ENCODE results near the gene DSCAML1. TPM values are rescaled to one million over a fixed set of nuclear protein-coding genes. Genes with fewer than 3 reads are reported as not detected.

DSCAML1 gene
- total and polyA plus RNA-seq, 10 of the 15 experiments (the other 5 are each of a cell fraction or from before 2014, with no cell fraction given) = 0.03 to 0.18 (median 0.06) TPM; not detected in 1

GRCh38 chr11:117434481-117434880, 362.5 kb downstream of the DSCAML1 start:
- DNase-seq (ENCODE audit: low read depth, low spot score) (no peak), FAIRE-seq (no peak), ATAC-seq (no peak)
- Histone ChIP-seq H2AFZ (ENCODE audit: control insufficient read depth, low read depth, low read length) (no peak overlapping the region), H3K4me2 (ENCODE audit: control insufficient read depth, insufficient read depth) (no peak overlapping the region), H3K9me3 (replicated peaks; ENCODE audit: control insufficient read depth, insufficient read depth, low read length) (no peaks in the 10 kb centered on the region), H3K79me2 (ENCODE audit: control insufficient read depth, insufficient read depth, low read length) (no peaks in the 10 kb centered on the region), H4K20me1 (ENCODE audit: control insufficient read depth, insufficient read depth) (no peaks in the 10 kb centered on the region), H3K4me3 (no peak overlapping the region), H3K27ac (ENCODE audit: control insufficient read depth, insufficient read depth) (no peak overlapping the region), H3K36me3 (ENCODE audit: control insufficient read depth in 2 of 2, insufficient read depth in 2 of 2, low read length in 1 of 2) (no peaks in the 10 kb centered on the region), H3K27me3 (replicated peaks in 1 of 2; ENCODE audit: control insufficient read depth in 2 of 2, insufficient read depth in 2 of 2, low read length in 1 of 2) (no peaks in the 10 kb centered on the region; a peak in 1 of 4 replicates), H3K4me1 (ENCODE audit: control insufficient read depth, insufficient read depth, low read length) (peaks cover 19% of the 10 kb centered on the region), H3K9ac (ENCODE audit: control insufficient read depth, insufficient read depth, low read length) (no peak overlapping the region)
- intact Hi-C loops (cut with micrococcal nuclease; ENCODE audit: unreplicated experiment) = no loop called here
- WGBS (ENCODE audit: insufficient coverage, insufficient replicate concordance, low lambda C conversion rate, missing lambda C conversion rate) = 96% methylated on average over 1 of the region's 1 CpG
- no TSS peak for BruUV-seq (replicated peaks)
- POLR2A ChIA-PET = no interaction called here
- CTCF ChIA-PET = no interaction called here
- in situ Hi-C loops (cut with MboI) = loop anchor here (25.0 kb wide), 1 partner anchor 628 kb away; no protein-coding TSS in a partner anchor
- SMC1A ChIA-PET (ENCODE audit: uncharacterized antibody, unreplicated experiment) = interaction anchor here (0.8 kb wide), 1 partner anchor 9 kb away, joined by 4 read pairs; no protein-coding TSS in a partner anchor
- RAD21 ChIA-PET (ENCODE audit: unreplicated experiment) = no interaction called here
- no peak for TF ChIP-seq SMAD1 (IDR thresholded peaks at IDR 0.05; ENCODE audit: low read depth, partially characterized antibody)
- TF ChIP-seq, protein P1, sequence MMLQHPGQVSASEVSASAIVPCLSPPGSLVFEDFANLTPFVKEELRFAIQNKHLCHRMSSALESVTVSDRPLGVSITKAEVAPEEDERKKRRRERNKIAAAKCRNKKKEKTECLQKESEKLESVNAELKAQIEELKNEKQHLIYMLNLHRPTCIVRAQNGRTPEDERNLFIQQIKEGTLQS (IDR thresholded peaks at IDR 0.05; ENCODE audit: borderline replicate concordance, extremely low read depth, low read depth, low read length) = no peak
- no peak for TF ChIP-seq CREB1 (IDR thresholded peaks at IDR 0.05; ENCODE audit: low read depth)
- TF ChIP-seq IRF5 (IDR thresholded peaks at IDR 0.05; ENCODE audit: borderline replicate concordance) = no peak
- TF ChIP-seq, protein P2, sequence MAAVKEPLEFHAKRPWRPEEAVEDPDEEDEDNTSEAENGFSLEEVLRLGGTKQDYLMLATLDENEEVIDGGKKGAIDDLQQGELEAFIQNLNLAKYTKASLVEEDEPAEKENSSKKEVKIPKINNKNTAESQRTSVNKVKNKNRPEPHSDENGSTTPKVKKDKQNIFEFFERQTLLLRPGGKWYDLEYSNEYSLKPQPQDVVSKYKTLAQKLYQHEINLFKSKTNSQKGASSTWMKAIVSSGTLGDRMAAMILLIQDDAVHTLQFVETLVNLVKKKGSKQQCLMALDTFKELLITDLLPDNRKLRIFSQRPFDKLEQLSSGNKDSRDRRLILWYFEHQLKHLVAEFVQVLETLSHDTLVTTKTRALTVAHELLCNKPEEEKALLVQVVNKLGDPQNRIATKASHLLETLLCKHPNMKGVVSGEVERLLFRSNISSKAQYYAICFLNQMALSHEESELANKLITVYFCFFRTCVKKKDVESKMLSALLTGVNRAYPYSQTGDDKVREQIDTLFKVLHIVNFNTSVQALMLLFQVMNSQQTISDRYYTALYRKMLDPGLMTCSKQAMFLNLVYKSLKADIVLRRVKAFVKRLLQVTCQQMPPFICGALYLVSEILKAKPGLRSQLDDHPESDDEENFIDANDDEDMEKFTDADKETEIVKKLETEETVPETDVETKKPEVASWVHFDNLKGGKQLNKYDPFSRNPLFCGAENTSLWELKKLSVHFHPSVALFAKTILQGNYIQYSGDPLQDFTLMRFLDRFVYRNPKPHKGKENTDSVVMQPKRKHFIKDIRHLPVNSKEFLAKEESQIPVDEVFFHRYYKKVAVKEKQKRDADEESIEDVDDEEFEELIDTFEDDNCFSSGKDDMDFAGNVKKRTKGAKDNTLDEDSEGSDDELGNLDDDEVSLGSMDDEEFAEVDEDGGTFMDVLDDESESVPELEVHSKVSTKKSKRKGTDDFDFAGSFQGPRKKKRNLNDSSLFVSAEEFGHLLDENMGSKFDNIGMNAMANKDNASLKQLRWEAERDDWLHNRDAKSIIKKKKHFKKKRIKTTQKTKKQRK (IDR thresholded peaks at IDR 0.05; ENCODE audit: low read depth, low read length) = no peak
- no peak for TF ChIP-seq CBFB (IDR thresholded peaks at IDR 0.05; ENCODE audit: low read depth)
- no peak for TF ChIP-seq HDAC6 (IDR thresholded peaks at IDR 0.05; ENCODE audit: unreplicated experiment)
- no peak for TF ChIP-seq DPF2 (IDR thresholded peaks at IDR 0.05)
- TF ChIP-seq LARP7 (IDR thresholded peaks at IDR 0.05) = no peak
- no peak for TF ChIP-seq TCF7 (IDR thresholded peaks at IDR 0.05; ENCODE audit: borderline replicate concordance)
- TF ChIP-seq, protein P3, sequence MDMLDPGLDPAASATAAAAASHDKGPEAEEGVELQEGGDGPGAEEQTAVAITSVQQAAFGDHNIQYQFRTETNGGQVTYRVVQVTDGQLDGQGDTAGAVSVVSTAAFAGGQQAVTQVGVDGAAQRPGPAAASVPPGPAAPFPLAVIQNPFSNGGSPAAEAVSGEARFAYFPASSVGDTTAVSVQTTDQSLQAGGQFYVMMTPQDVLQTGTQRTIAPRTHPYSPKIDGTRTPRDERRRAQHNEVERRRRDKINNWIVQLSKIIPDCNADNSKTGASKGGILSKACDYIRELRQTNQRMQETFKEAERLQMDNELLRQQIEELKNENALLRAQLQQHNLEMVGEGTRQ (IDR thresholded peaks at IDR 0.05; ENCODE audit: borderline replicate concordance, low read depth, low read length) = no peak
- TF ChIP-seq SREBF2 (IDR thresholded peaks at IDR 0.05; ENCODE audit: low read length) = no peak
- no peak for TF ChIP-seq ZBED1 (IDR thresholded peaks at IDR 0.05; ENCODE audit: borderline replicate concordance)

Measured in GM12878 (cell line).